Measurements from ENCODE around the gene EFNB3.

The EFNB3 gene

GRCh38 chr17:7717756-7718350, 12.9 kb downstream of the EFNB3 start:
- no peak for DNase-seq (ENCODE audit: low spot score)

GRCh38 chr17:7719661-7720060, 14.7 kb downstream of the EFNB3 start:
- no peak for DNase-seq (ENCODE audit: low spot score)

- DNase-seq (ENCODE audit: low spot score) = no peak
Observed at GRCh38 chr17:7720125-7720524, 15.1 kb downstream of the EFNB3 start.

GRCh38 chr17:7721612-7722011, 16.6 kb downstream of the EFNB3 start:
- no peak for DNase-seq (ENCODE audit: low spot score)

GRCh38 chr17:7727886-7728285, 22.9 kb downstream of the EFNB3 start:
- DNase-seq (ENCODE audit: low spot score) = no peak

GRCh38 chr17:7729816-7730215, 24.8 kb downstream of the EFNB3 start:
- no peak for DNase-seq (ENCODE audit: low spot score)

GRCh38 chr17:7732981-7733539, 28.1 kb downstream of the EFNB3 start:
- no peak for DNase-seq (ENCODE audit: low spot score)

- no peak for DNase-seq (ENCODE audit: low spot score)
Observed at GRCh38 chr17:7737601-7738000, 32.6 kb downstream of the EFNB3 start.

GRCh38 chr17:7739746-7740145, 34.7 kb downstream of the EFNB3 start:
- no peak for DNase-seq (ENCODE audit: low spot score)

- no peak for DNase-seq (ENCODE audit: low spot score)
Observed at GRCh38 chr17:7740481-7741001, 35.5 kb downstream of the EFNB3 start.

- no peak for DNase-seq (ENCODE audit: low spot score)
Observed at GRCh38 chr17:7742729-7743128, 37.7 kb downstream of the EFNB3 start.

GRCh38 chr17:7744416-7744815, 39.4 kb downstream of the EFNB3 start:
- no peak for DNase-seq (ENCODE audit: low spot score)

GRCh38 chr17:7745748-7746470, 40.9 kb downstream of the EFNB3 start:
- no peak for DNase-seq (ENCODE audit: low spot score)

- no peak for DNase-seq (ENCODE audit: low spot score)
Observed at GRCh38 chr17:7747635-7748071, 42.7 kb downstream of the EFNB3 start.

- DNase-seq (ENCODE audit: low spot score) = no peak
Observed at GRCh38 chr17:7748076-7748775, 43.2 kb downstream of the EFNB3 start.

GRCh38 chr17:7750321-7750821, 45.4 kb downstream of the EFNB3 start:
- no peak for DNase-seq (ENCODE audit: low spot score)

GRCh38 chr17:7754656-7755055, 49.7 kb downstream of the EFNB3 start:
- DNase-seq (ENCODE audit: low spot score) = no peak

GRCh38 chr17:7755095-7755890, 50.3 kb downstream of the EFNB3 start:
- no peak for DNase-seq (ENCODE audit: low spot score)

GRCh38 chr17:7756968-7757367, 52.0 kb downstream of the EFNB3 start:
- DNase-seq (ENCODE audit: low spot score) = no peak

Data from D341Med (cell line).